ENCODE results near the gene TBC1D23.
"Not testable (repeated sequence)": the region's sequence is repeated elsewhere in the genome, so short reads cannot be mapped to it uniquely, and the experiment has no call there.

TBC1D23 gene

DNA sequence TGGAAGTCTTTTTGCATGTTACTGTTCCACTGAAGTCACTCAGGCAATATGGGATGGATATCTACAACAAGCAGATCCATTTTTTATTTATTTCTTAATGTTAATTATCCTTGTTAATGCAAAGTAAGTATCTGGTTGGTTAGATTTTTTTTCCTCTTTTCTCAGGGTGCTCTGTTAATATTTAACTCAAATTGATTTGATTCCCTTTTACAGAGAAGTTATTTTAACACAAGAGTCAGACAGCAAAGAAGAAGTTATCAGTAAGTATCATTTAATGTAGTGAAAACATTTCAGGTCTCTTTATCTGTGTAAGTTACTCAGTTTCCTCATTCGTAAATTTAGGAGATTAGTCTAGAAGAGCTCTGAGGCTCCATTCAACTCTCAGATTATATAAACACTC is 34.3 kb downstream of the TBC1D23 start:
- no peak for DNase-seq (ENCODE audit: low read depth in 2 of 3, low spot score in 1 of 3)

DNA sequence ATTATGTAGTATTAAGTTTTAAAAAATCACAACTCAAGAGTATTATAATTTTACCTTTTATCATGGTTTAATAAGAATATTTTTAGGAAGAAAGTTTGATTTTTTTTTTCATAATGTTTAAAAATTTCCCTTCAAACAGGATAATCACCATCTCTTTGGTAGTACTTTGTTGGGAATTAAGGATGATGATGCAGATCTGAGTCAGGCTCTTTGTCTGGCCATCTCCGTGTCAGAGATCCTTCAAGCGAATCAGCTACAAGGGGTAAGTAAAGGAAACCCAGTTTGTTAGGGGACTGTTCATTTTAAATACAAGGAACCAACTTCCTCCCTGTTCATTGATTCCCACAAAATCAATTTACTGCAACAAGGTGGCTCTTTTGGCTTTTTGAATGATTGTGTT is 37.0 kb downstream of the TBC1D23 start:
- no peak for DNase-seq (ENCODE audit: low read depth in 2 of 3, low spot score in 1 of 3)

DNA sequence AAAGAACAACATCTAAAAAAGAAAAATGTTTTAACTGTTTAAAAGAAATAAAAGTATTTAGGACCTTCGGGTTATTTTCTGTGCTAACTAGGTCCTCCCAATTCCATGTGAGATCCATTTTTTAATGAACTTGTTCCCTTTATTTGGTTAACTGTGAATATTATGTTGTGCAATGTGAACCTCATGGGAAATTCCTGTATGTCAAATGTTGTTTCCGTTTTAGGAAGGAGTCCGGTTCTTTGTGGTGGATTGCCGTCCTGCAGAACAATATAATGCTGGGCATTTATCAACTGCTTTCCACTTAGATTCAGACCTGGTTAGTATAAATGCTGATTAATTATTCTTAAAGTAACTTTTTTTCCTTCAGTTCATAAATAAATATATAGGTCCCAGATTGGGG is 38.2 kb downstream of the TBC1D23 start:
- no peak for DNase-seq (ENCODE audit: low read depth in 2 of 3, low spot score in 1 of 3)

DNA sequence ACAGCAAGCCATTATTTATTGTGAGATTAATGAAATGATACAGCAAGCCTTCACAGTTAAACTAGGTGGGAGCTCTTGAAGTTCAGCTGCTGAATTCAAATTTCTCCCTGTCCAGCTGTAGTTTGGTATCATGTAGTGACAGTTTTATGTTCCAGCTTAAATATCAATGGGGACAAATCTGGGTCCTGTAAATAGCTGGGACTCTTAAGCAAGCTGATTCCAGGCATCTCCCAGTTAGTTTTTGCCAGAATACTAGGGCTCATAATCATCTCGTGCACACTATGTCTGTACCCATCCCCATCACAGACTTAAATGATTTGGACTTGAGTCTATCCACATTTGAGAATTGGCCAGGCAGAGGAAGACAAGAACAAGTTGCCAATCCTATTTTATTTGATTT is 45.9 kb downstream of the TBC1D23 start:
- DNase-seq (ENCODE audit: low read depth in 2 of 3, low spot score in 1 of 3), result no peak

DNA sequence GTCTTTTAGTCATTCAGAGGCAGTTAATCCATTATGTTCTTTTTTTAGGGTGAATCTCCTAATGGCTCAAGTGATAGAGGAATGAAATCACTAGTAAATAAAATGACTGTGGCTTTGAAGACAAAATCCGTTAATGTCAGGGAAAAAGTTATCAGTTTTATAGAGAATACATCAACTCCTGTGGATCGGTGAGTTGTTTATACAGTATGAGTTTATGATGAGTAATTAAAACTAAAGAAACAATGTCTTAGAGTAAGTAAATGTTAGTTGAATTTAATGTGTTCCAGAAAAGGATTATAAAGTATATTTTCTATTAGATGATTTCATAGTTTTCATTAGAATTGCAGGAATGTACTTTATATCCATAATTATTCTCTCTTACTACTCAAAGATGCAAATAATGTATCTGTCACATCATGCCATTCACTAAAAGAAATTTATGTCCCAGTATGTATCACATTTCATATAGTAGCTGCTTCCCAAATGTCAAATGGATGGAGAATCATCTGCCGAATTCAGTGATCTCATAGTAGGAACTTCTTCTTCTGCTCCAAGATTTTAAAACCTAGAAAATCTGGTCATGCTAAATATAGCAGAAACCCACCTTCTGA is 49.7 kb downstream of the TBC1D23 start:
- DNase-seq (ENCODE audit: low read depth in 2 of 3, low spot score in 1 of 3), result no peak

DNA sequence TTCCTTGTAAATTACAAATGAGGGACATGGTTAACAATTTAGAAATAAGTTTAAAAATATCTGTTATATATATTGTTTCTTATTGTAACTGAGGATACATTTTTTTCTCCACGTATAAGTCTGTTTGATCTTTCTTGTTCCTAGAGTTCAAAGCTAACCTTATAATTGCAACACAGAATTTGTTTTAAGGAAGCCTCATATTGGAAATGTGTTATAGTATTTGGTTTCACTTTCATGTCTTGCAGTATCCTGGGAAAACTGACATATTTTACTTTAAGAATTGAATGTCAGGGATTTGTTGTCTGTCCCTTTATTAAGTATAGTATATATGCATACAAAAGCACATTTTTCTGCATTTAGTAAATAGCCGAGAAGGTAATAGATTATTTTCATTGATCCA is 50.2 kb downstream of the TBC1D23 start:
- no peak for DNase-seq (ENCODE audit: low read depth in 2 of 3, low spot score in 1 of 3)

DNA sequence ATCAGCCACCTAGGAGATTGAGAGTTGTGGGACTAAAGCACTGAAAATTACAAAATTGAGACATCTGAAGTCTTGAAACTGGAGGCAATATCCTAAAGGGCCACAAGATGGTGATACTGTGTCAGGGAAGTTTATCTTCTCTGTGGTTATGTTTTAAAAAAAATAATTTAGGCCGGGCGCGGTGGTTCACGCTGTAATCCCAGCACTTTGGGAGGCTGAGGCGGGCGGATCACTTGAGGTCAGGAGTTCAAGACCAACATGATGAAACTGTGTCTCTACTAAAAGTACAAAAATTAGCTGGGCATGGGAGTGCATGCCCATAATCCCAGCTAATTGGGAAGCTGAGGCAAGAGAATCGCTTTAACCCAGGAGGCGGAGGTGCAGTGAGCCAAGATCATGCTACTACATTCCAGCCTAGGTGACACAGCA is 55.9 kb downstream of the TBC1D23 start:
- peak in 2 of 3 donors; percentile 5 to 43 for DNase-seq (ENCODE audit: low read depth in 2 of 3, low spot score in 1 of 3)

DNA sequence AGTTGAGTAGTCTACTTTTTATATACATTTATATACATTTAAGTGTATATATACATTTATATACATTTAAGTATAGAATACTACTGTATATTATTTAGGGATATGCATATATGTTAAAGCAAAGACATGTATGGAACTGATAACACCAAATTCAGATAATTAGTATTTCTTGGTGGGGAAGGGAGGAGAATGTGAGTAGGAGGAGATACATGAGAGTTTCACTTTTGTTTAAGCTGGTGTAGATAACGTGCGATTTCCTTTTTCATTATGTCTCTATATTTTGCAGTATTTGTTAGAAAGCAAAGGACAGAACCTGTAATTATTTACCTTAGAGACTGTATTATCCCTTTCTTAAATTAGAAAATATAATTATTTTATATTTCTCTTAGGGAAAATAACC is 57.1 kb downstream of the TBC1D23 start:
- DNase-seq (ENCODE audit: low read depth in 2 of 3, low spot score in 1 of 3), result no peak

DNA sequence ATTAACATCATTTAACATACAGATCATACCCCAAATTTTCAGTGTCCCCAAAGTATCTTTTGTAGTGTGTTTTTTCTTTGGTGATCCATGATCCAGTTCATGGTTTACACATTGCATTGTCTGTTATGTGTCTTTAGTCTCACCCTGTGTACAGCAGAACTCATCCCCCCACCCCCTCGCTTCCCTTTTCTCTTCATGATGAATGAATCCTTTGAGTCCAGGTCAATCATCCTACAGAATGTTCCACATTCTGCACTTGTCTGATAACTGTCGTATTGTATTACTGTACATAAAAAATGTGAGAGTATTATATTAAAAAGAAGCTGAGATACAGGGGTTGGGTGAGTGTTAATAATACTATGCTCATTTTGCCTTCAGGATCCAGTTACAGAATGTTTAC is 59.2 kb downstream of the TBC1D23 start:
- DNase-seq (ENCODE audit: low read depth in 2 of 3, low spot score in 1 of 3), result no peak

DNA sequence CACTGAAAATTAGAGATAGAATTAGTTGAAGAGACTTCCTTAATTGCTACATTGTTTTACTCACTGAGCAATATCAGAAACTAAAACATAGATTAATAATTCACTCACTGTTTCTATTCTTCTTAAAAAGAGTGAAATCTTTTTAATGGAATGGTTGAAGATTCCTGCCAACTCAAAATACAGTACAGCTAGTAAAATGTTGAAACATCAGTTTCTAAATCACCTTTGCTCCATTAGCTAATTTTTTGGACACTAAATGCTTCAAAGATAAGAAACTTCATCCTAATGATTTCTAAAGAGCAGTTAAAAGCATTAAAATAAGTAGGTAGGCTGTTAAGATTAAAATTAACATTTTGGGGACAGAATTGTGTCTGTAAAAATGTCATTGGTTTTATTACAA is 63.3 kb downstream of the TBC1D23 start:
- DNase-seq (ENCODE audit: low read depth in 2 of 3, low spot score in 1 of 3), result no peak

DNA sequence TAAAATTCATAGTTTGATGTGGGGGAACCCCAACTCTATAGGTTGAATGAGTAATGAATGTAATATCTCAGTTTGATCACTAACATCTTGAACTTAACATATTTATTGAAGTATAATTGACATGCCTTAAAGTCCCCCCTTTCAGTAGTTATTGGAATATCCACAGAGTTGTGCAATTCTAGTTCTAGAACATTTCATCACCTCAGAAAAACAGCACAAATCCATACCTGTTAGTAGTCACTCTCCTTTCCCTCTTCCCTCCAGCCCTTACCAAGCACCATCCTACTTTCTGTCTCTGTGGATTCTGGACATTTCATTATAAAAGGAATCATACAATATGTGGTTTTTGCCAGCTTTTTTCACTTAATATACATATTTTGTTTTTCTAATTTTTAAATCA is 65.0 kb downstream of the TBC1D23 start:
- DNase-seq (ENCODE audit: low read depth in 2 of 3, low spot score in 1 of 3), result no peak

DNA sequence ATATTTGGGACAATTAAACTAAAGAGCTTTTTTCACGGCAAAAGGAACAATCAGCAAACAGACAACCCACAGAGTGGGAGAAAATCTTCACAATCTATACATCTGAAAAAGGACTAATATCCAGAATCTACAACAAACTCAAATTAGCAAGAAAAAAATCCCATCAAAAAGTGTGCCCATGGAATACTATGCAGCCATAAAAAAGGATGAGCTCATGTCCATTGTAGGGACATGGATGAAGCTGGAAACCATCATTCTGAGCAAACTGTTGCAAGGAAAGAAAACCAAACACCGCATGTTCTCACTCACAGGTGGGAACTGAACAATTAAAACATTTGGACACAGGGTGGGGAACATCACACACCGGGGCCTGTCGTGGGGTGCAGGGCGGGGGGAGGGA is 66.6 kb downstream of the TBC1D23 start:
- not testable (repeated sequence) for DNase-seq (ENCODE audit: low read depth in 2 of 3, low spot score in 1 of 3)

DNA sequence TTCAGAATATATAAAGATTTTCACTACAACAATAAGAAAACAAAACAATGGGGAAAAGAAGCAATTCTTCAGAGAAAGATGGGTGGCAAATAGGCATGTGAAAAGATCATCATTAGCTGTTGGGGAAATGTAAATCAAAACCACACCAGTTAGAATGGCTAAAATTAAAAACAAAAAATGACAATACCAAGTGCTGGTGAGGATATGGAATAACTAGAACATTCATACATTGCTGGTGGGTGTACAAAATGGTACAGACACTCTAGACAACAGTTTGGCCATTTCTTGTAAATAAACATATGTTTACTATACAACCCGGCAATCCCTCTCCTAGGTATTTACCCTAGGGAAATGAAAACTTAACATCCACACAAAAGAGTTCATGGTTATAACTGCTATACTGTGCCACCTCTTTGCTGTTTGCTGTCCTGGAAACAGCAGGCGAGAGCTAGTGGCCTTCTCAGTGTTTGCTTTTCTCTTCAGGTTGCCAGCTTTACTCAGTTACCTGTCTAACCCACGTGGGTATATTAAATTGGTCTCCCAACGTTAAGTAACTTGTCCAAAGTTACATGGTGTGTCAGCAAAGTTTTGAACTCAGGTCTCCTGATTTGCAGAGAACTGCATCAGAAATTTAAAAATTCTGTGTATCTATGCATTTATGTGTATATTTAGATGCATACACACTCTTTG is 69.2 kb downstream of the TBC1D23 start:
- no peak for DNase-seq (ENCODE audit: low read depth in 2 of 3, low spot score in 1 of 3)

DNA sequence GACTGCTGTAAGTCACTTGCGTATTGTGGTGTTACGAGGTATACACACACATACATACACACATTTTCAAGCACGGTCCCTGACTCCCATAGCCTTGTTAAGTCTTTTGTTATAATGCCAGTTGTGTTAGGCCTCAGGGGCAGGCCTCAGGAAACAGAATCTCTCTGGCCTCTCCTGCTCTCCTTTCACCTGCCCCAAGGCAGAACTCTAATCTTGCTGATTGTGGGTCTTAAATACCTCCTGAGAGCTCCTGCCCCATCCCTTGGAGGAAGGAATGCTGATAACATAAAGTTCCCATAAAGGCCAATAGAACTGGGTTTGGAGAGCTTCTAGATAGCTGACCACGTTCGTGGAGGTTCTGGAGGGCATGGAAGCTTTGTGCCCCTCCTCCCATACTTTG is 69.9 kb downstream of the TBC1D23 start:
- DNase-seq (ENCODE audit: low read depth in 2 of 3, low spot score in 1 of 3), result no peak

DNA sequence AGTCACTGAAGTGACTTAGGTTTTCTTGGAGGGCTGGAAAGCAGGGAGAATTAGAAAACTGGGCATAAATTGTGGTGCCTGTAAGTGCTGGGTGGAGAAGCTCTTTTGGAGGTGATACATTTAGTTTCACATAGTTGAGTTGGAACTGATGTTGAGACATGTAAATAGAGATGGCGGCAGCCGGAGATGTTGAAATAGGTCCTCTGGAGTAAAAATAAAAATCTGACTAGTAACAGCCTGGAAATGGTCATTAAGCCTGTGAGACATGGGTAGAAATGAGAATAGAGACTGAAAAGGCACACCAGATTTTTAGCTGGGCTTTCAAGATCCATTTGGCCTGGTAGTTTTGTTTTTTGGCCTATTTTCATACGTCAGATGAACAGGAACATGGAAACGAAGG is 70.9 kb downstream of the TBC1D23 start:
- no peak for DNase-seq (ENCODE audit: low read depth in 2 of 3, low spot score in 1 of 3)

DNA sequence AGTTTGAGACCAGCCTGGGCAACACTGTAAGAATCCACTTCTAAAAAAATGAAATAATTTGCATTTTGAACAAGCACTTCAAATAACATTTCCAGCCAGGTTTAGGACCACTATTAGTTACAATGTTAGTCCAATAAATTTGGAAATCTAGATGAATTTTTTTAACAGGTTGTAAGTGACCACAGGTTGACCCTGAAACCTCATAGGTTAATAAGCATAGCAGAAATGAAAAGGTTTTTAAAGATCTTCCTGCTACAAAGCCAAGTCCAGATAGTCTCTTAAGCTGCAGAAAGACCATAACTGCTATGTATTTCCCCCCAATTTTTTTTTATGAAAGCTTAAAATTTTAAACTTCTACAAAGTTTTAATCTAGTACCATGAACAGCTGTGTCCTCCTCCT is 72.3 kb downstream of the TBC1D23 start:
- no peak for DNase-seq (ENCODE audit: low read depth in 2 of 3, low spot score in 1 of 3)

DNA sequence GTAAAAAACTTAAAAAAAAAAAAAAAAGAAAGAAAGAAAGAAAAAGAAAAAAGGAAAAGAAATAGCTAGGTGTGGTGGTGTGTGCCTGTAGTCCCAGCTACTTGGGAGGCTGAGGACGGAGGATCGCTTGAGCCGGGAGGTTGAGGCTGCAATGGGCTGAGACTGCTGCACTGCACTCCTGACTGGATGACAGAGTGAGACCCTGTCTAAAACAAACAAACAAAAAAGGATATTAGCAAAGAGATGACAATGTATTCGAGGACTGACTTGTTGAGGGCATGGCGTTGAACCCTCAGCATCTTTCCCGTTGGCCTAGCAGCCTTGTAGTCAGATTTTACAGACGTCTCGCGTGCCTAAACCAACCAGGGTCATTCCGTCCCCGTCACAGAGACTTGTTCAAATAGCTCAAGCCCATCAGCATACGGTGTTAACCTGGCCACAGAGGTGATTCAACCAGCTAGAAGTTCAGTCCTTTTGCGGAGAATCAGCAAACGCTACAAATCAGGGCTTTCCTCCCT is 73.2 kb downstream of the TBC1D23 start:
- no peak for DNase-seq (ENCODE audit: low read depth in 2 of 3, low spot score in 1 of 3)

DNA sequence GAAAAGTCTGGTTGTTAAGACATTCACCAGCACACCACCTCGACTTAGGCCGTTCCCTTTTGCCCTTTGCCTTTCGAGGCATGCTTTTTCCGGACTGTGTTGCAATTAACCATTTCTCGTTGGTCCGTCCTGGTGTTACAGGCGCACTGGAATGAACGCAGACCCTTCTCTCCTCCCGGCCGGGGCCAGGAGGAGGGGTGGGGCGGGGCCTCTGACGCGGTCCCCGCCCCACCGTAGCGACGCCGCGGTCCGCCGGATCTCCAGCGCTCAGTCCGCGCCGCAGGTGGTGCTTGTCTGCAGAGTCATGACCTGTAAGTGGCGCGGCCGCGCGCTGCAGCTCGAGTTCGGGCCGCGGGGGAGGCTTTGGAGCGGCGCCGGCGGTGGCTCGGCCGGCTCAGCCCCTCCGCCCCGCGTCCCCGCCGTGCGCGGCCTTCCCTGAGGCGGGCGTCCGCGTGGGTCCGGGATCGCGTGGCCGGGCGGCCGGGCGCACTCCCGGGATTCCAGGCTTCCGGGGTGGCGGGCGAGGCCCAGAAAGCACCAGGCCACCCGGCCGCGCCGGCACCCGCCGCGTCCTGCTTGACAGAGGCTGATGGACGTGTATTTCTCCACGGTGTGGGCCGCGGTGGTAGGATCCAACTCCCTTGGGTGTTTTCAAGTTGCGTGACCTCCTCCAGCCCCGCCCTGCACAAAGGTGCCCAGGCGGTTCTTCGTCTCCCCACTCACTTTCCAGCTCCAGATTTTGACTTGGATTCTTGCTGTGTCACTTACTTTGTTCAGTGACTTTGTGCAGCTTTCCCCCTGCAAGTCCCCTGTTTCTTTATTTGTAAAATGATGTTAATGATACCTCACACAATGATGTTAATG is 73.9 kb downstream of the TBC1D23 start, which contains the start of gene NIT2:
TSS of gene NIT2 (plus strand) at position 270 of the 864 bp plus-strand sequence. CDS start at position 305, 35 bp downstream.
- peak; percentile 57 to 79 (median 61) for DNase-seq (ENCODE audit: low read depth in 2 of 3, low spot score in 1 of 3)

DNA sequence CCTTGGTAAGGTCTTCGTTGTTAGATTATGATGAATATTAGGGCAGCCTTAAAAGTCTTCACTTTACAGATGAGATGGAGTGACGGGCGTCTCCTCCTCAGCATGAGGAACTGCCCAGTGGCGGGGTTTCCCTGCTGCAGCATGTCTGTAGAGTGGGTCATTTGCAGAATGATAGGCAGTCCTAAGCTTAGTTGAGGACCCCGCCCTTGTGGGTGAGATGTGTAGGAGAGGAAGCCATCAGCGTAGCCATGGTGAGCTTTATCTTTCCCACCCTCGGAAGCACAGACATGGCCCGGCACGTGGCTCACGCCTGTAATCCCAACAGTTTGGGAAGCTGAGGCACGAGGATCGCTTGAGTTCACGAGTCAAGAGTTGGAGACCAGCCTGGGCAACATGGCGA is 74.6 kb downstream of the TBC1D23 start:
- DNase-seq (ENCODE audit: low read depth in 2 of 3, low spot score in 1 of 3), result peak in 1 of 3 donors; percentile 8

DNA sequence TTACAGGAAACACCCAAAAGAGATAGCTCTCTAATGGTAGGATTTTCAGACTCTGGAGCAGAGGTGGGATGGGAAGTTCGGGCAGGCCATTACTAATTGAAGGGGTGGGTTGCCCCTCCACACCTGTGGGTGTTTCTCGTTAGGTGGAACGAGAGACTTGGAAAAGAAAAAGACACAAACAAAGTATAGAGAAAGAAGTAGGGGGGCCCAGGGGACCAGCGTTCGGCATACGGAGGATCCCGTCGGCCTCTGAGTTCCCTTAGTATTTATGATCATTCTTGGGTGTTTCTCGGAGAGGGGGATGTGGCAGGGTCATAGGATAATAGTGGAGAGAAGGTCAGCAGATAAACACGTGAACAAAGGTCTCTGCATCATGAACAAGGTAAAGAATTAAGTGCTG is 75.4 kb downstream of the TBC1D23 start:
- DNase-seq (ENCODE audit: low read depth in 2 of 3, low spot score in 1 of 3), result not testable (repeated sequence)

DNA sequence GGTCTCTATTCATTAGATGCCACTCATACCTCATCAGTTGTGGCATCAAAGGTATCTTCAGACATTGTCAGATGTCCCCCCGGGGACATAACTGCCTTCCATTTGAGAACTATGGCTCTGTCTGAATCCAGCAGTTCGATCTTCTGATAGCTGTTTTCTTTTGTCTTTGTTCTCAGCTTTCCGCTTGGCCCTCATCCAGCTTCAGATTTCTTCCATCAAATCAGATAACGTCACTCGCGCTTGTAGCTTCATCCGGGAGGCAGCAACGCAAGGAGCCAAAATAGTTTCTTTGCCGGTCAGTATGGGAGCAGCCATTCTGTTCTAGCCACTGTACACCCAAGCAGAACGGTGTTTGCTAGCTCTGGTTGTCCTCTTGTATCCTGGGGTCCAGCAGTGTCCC is 78.1 kb downstream of the TBC1D23 start:
- no peak for DNase-seq (ENCODE audit: low read depth in 2 of 3, low spot score in 1 of 3)

DNA sequence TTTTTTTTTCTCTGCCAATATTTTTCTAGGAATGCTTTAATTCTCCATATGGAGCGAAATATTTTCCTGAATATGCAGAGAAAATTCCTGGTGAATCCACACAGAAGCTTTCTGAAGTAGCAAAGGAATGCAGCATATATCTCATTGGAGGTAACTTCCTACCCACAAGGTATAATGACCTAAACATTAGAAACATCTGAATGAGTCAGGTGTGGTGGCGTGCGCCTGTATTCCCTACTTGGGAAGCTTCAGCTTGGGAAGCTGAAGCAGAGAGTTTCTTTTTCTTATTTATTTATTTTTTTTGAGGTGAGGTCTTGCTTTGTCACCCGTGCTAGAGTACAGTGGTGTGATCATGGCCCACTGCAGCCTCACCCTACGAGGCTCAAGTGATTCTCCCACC is 79.0 kb downstream of the TBC1D23 start:
- DNase-seq (ENCODE audit: low read depth in 2 of 3, low spot score in 1 of 3), result no peak

Data from stimulated activated CD4-positive, alpha-beta T cell treated with anti-CD3 and anti-CD28 coated beads, Interleukin-12 subunit alpha, Interleukin-12 subunit beta, amount 100 ng/mL, for 48 hours (primary cell).